ENCODE results near the gene STK39. TPM values are rescaled to one million over a fixed set of nuclear protein-coding genes. Genes with fewer than 3 reads are reported as not detected.

Gene STK39
- total and polyA plus RNA-seq, 9 of the 15 experiments (the other 6 are each of a cell fraction or from before 2014, with no cell fraction given): 0.19 to 0.76 (median 0.51) TPM

GRCh38 chr2:168254158-168254935 lies 7.0 kb upstream of the STK39 start (continued):
- no peak for TF ChIP-seq NELFE (IDR thresholded peaks at IDR 0.05; ENCODE audit: insufficient read depth, insufficient read length)
- TF ChIP-seq ZNF174 (CRISPR knock-in tag; IDR thresholded peaks at IDR 0.05): no peak
- TF ChIP-seq ZNF395 (CRISPR knock-in tag; IDR thresholded peaks at IDR 0.05): no peak
- TF ChIP-seq ZNF57 (CRISPR knock-in tag; IDR thresholded peaks at IDR 0.05): no peak
- no peak for TF ChIP-seq POLR2AphosphoS5 (IDR thresholded peaks at IDR 0.05; ENCODE audit: control insufficient read depth, insufficient read depth, low read depth, low read length)
- no peak for TF ChIP-seq GTF2A2 (tag; IDR thresholded peaks at IDR 0.05)
- no peak for TF ChIP-seq MEF2D (tag; conservative IDR thresholded peaks at IDR 0.05; ENCODE audit: low read depth)
- no peak for TF ChIP-seq HMG20B (CRISPR knock-in tag; IDR thresholded peaks at IDR 0.05)
- TF ChIP-seq SIN3A (IDR thresholded peaks at IDR 0.05; ENCODE audit: borderline replicate concordance in 2 of 2, control insufficient read depth in 1 of 2, low read depth in 2 of 2, low read length in 2 of 2): no peak
- no peak for TF ChIP-seq SAP30 (IDR thresholded peaks at IDR 0.05; ENCODE audit: borderline replicate concordance, insufficient read depth, low read depth, low read length, poor library complexity, severe bottlenecking)

Data from K562 (cell line).